ENCODE measurements around the gene ATP4B. TPM values are rescaled to one million over a fixed set of nuclear protein-coding genes. Genes with fewer than 3 reads are reported as not detected.
A peak's percentile ranks its signal among the peaks of the same experiment; 100 is the strongest.
"Not testable (repeated sequence)": the region's sequence is repeated elsewhere in the genome, so short reads cannot be mapped to it uniquely, and the experiment has no call there.

ATP4B gene
- total and polyA plus RNA-seq, 12 donors = 0.01 TPM; not detected in 11

- intact Hi-C loops (cut with DNase I) = no loop called here
- Histone ChIP-seq H3K4me3 (no peak overlapping the region), H3K27me3 (no peaks in the 10 kb centered on the region), H3K36me3 (peaks cover 0 to 57% (median 5%) of the 10 kb centered on the region in 9 donors), H3K4me1 (no peaks in the 10 kb centered on the region), H3K27ac (no peak overlapping the region), H3K9me3 (no peaks in the 10 kb centered on the region)
- whole genome bisulfite sequencing, 2 donors = 85% methylated on average over 30 of the region's 30 CpGs
- no peak for TF ChIP-seq CTCF (IDR thresholded peaks at IDR 0.05)
- DNase-seq (peak in 1 of 2 donors; percentile 4), ATAC-seq (peak in 2 of 8 donors; percentile 21)
These were observed 29.4 kb downstream of the ATP4B start for GRCh38 chr13:113628291-113629270.

- TF ChIP-seq CTCF (IDR thresholded peaks at IDR 0.05) = no peak
- H3K27me3 ChIP-seq = no peaks in the 10 kb centered on the region
- 88 to 92% methylated on average over 16 of the region's 16 CpGs for WGBS, 2 donors
- H3K9me3 ChIP-seq = no peaks in the 10 kb centered on the region
- ATAC-seq (no peak), DNase-seq (peak in 1 of 2 donors; percentile 2)
- peaks cover 0 to 56% (median 4%) of the 10 kb centered on the region in 9 donors for H3K36me3 ChIP-seq
- no peak overlapping the region for H3K27ac ChIP-seq
- intact Hi-C loops (cut with DNase I) = no loop called here
- no peak overlapping the region for H3K4me3 ChIP-seq
- no peaks in the 10 kb centered on the region for H3K4me1 ChIP-seq
These were observed 30.9 kb downstream of the ATP4B start for GRCh38 chr13:113627136-113627535.

- peak in 1 of 2 donors; percentile 2 for DNase-seq
- WGBS, 2 donors = 81 to 83% methylated on average over 24 of the region's 24 CpGs
These were observed 31.9 kb downstream of the ATP4B start for GRCh38 chr13:113625965-113626721.

DNA sequence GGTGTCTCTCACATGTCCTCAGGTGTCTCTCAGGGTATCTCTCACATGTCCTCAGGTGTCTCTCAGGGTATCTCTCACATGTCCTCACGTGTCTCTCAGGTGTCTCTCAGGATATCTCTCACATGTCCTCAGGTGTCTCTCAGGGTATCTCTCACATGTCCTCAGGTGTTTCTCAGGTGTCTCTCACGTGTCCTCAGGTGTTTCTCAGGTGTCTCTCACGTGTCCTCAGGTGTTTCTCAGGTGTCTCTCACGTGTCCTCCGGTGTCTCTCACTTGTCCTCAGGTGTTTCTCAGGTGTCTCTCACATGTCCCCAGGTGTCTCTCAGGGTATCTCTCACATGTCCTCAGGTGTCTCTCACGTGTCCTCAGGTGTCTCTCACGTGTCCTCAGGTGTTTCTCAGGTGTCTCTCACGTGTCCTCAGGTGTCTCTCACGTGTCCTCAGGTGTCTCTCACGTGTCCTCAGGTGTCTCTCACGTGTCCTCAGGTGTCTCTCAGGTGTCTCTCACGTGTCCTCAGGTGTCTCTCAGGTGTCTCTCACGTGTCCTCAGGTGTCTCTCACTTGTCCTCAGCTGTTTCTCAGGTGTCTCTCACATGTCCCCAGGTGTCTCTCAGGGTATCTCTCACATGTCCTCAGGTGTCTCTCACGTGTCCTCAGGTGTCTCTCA lies 33.2 kb downstream of the ATP4B start:
- intact Hi-C loops (cut with DNase I); H3K4me3 ChIP-seq; H3K27ac ChIP-seq; H3K9me3 ChIP-seq; H3K4me1 ChIP-seq; ATAC-seq; DNase-seq; H3K27me3 ChIP-seq: not testable (repeated sequence)
- 95 to 96% methylated on average over 14 of the region's 14 CpGs for WGBS, 2 donors
- peaks cover 0 to 37% (median 0%) of the 10 kb centered on the region in 9 donors for H3K36me3 ChIP-seq

More at GRCh38 chr13:113625965-113626721, 31.9 kb downstream of the ATP4B start:
- intact Hi-C loops (cut with DNase I) = no loop called here
- Histone ChIP-seq H3K27ac (no peak overlapping the region), H3K36me3 (peaks cover 0 to 46% (median 0%) of the 10 kb centered on the region in 9 donors), H3K27me3 (no peaks in the 10 kb centered on the region), H3K4me3 (no peak overlapping the region), H3K4me1 (no peaks in the 10 kb centered on the region), H3K9me3 (no peaks in the 10 kb centered on the region)
- TF ChIP-seq CTCF (IDR thresholded peaks at IDR 0.05) = no peak
- ATAC-seq = no peak

All from heart right ventricle (tissue), 16 donors.